HEK293 (cell line): ENCODE results near the gene CHRM2.

Source experiments
- HOXA7 ChIP-seq: sonication (generic); formaldehyde crosslinking; IDR thresholded peaks from 2 replicates; pipeline ENCODE4 v1.8.1; 2022; ENCODE audit warnings: missing genetic modification reagents, borderline replicate concordance
- MZF1 ChIP-seq: fragments of 450-650 bp; formaldehyde crosslinking; IDR thresholded peaks from 2 replicates; pipeline ENCODE4 v1.5.1; 2017; ENCODE audit warnings: missing biosample characterization, missing genetic modification characterization, borderline replicate concordance
- SETDB1 ChIP-seq: IDR thresholded peaks from one replicate; pipeline ENCODE4 v1.6.1; 2017; ENCODE audit warnings: mild to moderate bottlenecking, low read length, moderate library complexity, mixed read lengths; ENCODE audit not compliant: insufficient read length
- YY1 ChIP-seq: fragments of 450-650 bp; formaldehyde crosslinking; IDR thresholded peaks from 2 replicates; pipeline ENCODE4 v1.5.1; 2018; ENCODE audit warnings: missing biosample characterization, missing genetic modification characterization
- ZBTB10 ChIP-seq: fragments of 450-650 bp; formaldehyde crosslinking; IDR thresholded peaks from 2 replicates; pipeline ENCODE4 v1.5.1; 2016; ENCODE audit warnings: missing biosample characterization, missing genetic modification characterization
- ZBTB20 ChIP-seq: fragments of 450-650 bp; formaldehyde crosslinking; IDR thresholded peaks from 2 replicates; pipeline ENCODE4 v1.5.1; 2016; ENCODE audit warnings: missing biosample characterization, missing genetic modification characterization
- ZBTB26 ChIP-seq: fragments of 450-650 bp; formaldehyde crosslinking; optimal IDR thresholded peaks from 2 replicates; pipeline ENCODE3; 2016; ENCODE audit warnings: missing biosample characterization, mild to moderate bottlenecking, missing genetic modification characterization
- ZNF354C ChIP-seq: fragments of 450-650 bp; formaldehyde crosslinking; IDR thresholded peaks from 2 replicates; pipeline ENCODE4 v1.5.1; 2016; ENCODE audit warnings: missing biosample characterization, missing genetic modification characterization, low read depth, borderline replicate concordance
- ZNF416 ChIP-seq: fragments of 450-650 bp; formaldehyde crosslinking; IDR thresholded peaks from 2 replicates; pipeline ENCODE4 v1.5.1; 2016; ENCODE audit warnings: missing biosample characterization, missing genetic modification characterization
- ZNF561 ChIP-seq: fragments of 450-650 bp; IDR thresholded peaks from 2 replicates; pipeline ENCODE4 v1.5.1; 2018; ENCODE audit warnings: missing biosample characterization, missing genetic modification characterization, borderline replicate concordance
- ZNF768 ChIP-seq: fragments of 450-650 bp; formaldehyde crosslinking; IDR thresholded peaks from 2 replicates; pipeline ENCODE4 v1.5.1; 2018; ENCODE audit warnings: missing biosample characterization, mild to moderate bottlenecking, missing genetic modification characterization
- TF ChIP-seq, protein P1 (sequence below): IDR thresholded peaks from 2 replicates; pipeline ENCODE4 v1.6.1; 2011; ENCODE audit warnings: mild to moderate bottlenecking, low read depth, low read length, borderline replicate concordance

GRCh38 chr7:136894789-136895188 lies 26.3 kb downstream of the CHRM2 start:
- no peak for TF ChIP-seq ZNF561 (tag by site-specific recombination)
- TF ChIP-seq MZF1 (tag by site-specific recombination), result no peak
- no peak for TF ChIP-seq HOXA7 (CRISPR knock-in tag)
- TF ChIP-seq ZBTB10 (tag by site-specific recombination), result no peak
- TF ChIP-seq, protein P1, sequence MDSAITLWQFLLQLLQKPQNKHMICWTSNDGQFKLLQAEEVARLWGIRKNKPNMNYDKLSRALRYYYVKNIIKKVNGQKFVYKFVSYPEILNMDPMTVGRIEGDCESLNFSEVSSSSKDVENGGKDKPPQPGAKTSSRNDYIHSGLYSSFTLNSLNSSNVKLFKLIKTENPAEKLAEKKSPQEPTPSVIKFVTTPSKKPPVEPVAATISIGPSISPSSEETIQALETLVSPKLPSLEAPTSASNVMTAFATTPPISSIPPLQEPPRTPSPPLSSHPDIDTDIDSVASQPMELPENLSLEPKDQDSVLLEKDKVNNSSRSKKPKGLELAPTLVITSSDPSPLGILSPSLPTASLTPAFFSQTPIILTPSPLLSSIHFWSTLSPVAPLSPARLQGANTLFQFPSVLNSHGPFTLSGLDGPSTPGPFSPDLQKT, result no peak
- TF ChIP-seq YY1 (tag by site-specific recombination), result no peak
- no peak for TF ChIP-seq SETDB1
- TF ChIP-seq ZBTB26 (tag by site-specific recombination), result no peak
- TF ChIP-seq ZNF354C, result no peak
- no peak for TF ChIP-seq ZNF416
- TF ChIP-seq ZBTB20, result no peak
- no peak for TF ChIP-seq ZNF768 (tag by site-specific recombination)
